ENCODE data around the gene RGR.

The RGR gene

DNA sequence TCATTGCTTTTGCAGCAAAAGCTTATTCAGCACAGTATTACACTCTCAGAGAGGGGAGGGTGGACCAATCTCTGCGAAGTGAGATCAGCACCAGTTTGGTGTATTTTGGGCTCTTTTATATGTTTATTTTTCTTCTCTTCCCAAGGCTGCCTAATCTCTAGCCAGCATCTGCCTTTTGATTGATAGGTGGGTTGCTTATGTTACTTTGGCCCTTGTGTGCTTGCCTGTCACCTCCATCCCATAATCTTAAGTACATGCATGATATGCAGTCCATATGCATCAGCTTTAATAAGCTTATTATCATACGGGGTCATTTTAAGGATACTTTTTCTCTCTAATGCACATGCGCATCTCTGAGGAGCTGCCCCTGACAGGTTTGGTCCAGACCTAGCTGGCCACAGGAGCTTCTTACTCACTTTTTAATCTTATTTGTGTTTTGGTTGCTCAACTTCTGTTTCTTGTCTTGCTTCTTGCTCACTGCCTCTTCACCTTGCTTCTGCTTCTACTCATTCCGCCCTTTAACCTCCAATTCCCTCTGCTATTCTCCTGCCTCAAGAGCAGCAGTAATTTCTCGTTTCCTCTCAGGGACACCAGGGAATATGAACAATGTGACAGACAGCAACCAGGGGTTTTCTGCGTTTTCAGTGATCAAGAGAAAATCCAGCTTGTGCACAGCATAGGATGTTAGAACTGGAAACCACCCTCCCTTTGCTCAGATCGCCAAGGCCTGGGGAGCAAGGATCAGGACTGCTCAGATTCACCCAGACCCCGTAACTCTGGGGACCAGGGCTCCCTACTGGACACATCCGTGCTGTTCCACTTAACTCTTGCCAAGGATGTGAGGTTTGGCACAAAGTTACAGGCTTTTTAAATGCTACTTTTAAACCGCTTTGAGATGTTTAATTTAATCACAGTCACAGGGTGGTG is 10.0 kb downstream of the RGR start:
- H3K9me3 ChIP-seq (ENCODE audit: control insufficient read depth, low read length), result no peaks in the 10 kb centered on the region
- H3K27me3 ChIP-seq (ENCODE audit: control insufficient read depth, insufficient read depth, low read length), result no peaks in the 10 kb centered on the region
- H3K4me3 ChIP-seq (ENCODE audit: low read depth, low read length), result no peak overlapping the region
- no peak overlapping the region for H3K27ac ChIP-seq
- TF ChIP-seq, protein P1, sequence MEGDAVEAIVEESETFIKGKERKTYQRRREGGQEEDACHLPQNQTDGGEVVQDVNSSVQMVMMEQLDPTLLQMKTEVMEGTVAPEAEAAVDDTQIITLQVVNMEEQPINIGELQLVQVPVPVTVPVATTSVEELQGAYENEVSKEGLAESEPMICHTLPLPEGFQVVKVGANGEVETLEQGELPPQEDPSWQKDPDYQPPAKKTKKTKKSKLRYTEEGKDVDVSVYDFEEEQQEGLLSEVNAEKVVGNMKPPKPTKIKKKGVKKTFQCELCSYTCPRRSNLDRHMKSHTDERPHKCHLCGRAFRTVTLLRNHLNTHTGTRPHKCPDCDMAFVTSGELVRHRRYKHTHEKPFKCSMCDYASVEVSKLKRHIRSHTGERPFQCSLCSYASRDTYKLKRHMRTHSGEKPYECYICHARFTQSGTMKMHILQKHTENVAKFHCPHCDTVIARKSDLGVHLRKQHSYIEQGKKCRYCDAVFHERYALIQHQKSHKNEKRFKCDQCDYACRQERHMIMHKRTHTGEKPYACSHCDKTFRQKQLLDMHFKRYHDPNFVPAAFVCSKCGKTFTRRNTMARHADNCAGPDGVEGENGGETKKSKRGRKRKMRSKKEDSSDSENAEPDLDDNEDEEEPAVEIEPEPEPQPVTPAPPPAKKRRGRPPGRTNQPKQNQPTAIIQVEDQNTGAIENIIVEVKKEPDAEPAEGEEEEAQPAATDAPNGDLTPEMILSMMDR (IDR thresholded peaks at IDR 0.05), result no peak
- H2AFZ ChIP-seq, result peak overlapping the region; percentile 33
- H3K36me3 ChIP-seq (ENCODE audit: control insufficient read depth, insufficient read depth, low read length), result no peaks in the 10 kb centered on the region
- H3K4me2 ChIP-seq (ENCODE audit: low read length), result no peak overlapping the region
- H3K79me2 ChIP-seq, result no peaks in the 10 kb centered on the region
- no peak overlapping the region for H3K9ac ChIP-seq
- no peaks in the 10 kb centered on the region for H3K4me1 ChIP-seq

DNA sequence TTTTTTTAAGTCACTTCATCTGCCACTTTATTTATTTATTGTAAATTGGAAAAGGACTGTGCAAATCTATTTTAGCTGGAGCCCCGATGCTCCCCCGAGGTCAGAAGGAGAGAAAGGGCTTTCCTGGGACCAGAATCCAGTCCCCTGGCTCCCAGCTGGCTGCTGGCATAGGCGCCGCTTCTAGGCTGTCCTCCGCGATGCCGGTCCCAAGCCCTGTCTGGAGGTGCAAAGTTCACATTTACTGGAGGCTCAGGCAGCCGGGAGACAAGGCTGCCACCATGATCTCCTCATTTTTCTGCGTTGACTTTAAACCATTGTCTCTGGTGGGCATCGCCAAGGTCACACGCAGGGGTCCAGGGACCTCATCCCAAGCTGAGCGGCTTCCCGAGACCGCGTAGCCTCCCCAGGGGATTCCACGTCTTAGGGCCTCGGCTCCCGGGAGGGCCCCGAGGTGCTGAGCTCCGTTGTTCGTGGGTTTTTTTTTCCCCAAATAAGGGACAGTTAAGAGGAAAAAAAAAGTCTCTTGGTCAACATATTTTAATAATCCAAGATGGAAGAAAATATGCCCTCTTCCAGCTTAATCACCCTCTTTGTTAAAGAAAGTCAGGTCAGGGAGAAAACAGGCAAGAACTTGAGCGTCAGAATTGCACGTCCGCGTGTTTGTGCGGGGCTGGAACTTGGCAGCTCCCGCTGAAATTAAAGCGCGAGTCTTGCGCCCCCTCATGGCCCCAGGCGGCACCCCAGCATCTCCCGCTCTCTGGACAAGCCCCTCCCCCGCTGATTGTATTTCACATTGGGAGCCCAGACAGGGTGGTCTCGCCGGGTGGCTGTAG is 11.9 kb downstream of the RGR start:
- Histone ChIP-seq H3K9ac (no peak overlapping the region), H2AFZ (no peak overlapping the region), H3K79me2 (no peaks in the 10 kb centered on the region), H3K36me3 (ENCODE audit: control insufficient read depth, insufficient read depth, low read length) (no peaks in the 10 kb centered on the region), H3K27me3 (ENCODE audit: control insufficient read depth, insufficient read depth, low read length) (no peaks in the 10 kb centered on the region), H3K4me1 (no peaks in the 10 kb centered on the region), H3K4me2 (ENCODE audit: low read length) (no peak overlapping the region), H3K9me3 (ENCODE audit: control insufficient read depth, low read length) (no peaks in the 10 kb centered on the region), H3K4me3 (ENCODE audit: low read depth, low read length) (no peak overlapping the region), H3K27ac (no peak overlapping the region)
- TF ChIP-seq, protein P1 (IDR thresholded peaks at IDR 0.05), result peak; percentile 34

DNA sequence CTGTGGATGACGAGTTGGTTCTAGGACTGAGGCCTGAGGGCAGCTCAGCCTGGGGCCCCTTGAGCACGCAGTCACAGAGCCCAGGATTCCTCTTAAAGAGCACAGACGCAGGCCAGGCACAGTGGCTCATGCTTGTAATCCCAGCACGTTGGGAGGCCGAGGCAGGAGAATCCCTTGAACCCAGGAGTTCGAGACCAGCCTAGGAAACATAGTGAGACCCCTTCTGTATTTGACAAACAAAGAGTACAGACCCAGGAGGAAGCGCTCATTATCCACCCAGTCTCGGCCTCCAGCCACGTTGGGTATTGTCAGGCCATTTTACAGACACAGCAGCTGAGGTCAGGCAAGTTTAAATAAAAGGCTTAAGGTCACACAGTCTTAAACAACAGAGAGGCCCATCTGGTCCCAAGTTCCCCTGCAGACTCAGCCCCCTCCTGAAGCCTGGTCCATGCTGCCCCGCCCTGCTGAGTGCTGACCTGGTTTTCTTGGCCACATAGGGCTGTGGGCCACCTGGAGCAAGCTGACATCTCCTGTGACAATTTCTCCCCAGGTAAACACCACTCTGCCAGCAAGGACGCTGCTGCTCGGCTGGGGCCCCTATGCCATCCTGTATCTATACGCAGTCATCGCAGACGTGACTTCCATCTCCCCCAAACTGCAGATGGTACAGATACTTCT is 12.6 kb downstream of the RGR start:
- Histone ChIP-seq H3K9ac (no peak overlapping the region), H3K27ac (no peak overlapping the region), H3K79me2 (no peaks in the 10 kb centered on the region), H3K27me3 (ENCODE audit: control insufficient read depth, insufficient read depth, low read length) (no peaks in the 10 kb centered on the region), H3K36me3 (ENCODE audit: control insufficient read depth, insufficient read depth, low read length) (no peaks in the 10 kb centered on the region), H3K4me1 (no peaks in the 10 kb centered on the region), H3K9me3 (ENCODE audit: control insufficient read depth, low read length) (no peaks in the 10 kb centered on the region), H2AFZ (no peak overlapping the region), H3K4me2 (ENCODE audit: low read length) (no peak overlapping the region), H3K4me3 (ENCODE audit: low read depth, low read length) (no peak overlapping the region)
- TF ChIP-seq, protein P1 (IDR thresholded peaks at IDR 0.05), result no peak

DNA sequence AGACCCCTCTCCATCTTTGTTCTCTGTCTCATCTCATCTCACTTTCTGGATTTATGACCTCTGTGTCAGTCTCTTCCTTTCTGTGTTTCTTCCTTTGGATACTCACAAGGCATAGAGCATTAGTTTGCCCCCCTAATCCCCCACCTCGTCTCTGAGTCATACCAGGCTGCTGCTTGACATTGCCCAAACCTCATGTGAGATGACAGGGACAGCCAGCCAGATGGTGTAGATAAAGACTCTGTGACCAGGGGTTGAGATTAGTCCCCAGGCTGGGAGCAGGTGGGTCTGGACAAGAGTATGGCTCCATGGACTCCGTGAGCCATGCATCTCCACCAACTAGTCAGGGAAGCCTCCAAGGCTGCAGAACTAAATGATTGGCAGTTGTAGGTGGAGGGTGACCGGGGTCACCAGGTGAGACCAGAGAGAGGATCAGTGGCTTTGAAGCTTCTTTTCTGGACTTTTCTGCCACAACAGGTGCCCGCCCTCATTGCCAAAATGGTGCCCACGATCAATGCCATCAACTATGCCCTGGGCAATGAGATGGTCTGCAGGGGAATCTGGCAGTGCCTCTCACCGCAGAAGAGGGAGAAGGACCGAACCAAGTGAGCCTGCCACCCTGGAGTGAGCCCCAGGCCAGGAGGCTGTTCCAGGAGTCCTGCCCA is 13.3 kb downstream of the RGR start:
- Histone ChIP-seq H3K36me3 (ENCODE audit: control insufficient read depth, insufficient read depth, low read length) (no peaks in the 10 kb centered on the region), H3K79me2 (no peaks in the 10 kb centered on the region), H3K4me3 (ENCODE audit: low read depth, low read length) (no peak overlapping the region), H2AFZ (no peak overlapping the region), H3K4me1 (no peaks in the 10 kb centered on the region), H3K4me2 (ENCODE audit: low read length) (no peak overlapping the region), H3K9ac (no peak overlapping the region), H3K27me3 (ENCODE audit: control insufficient read depth, insufficient read depth, low read length) (no peaks in the 10 kb centered on the region), H3K9me3 (ENCODE audit: control insufficient read depth, low read length) (no peaks in the 10 kb centered on the region), H3K27ac (no peak overlapping the region)
- TF ChIP-seq, protein P1 (IDR thresholded peaks at IDR 0.05), result no peak

All from parathyroid adenoma (tissue), 2 donors.